Activated T-helper 1 cell treated with Interleukin-2 at 50 U/mL for 16 hours (primary cell): ENCODE data around the gene CHRNB4.

Experiments used
- DNase-seq: peaks from one replicate; pipeline ENCODE4 v3.0.0-alpha.2; 2020; ENCODE audit warnings: low read depth

CHRNB4 gene

GRCh38 chr15:78630886-78631633 is 9.9 kb downstream of the CHRNB4 start:
- DNase-seq: no peak

GRCh38 chr15:78629716-78630065 is 11.3 kb downstream of the CHRNB4 start:
- DNase-seq: no peak

GRCh38 chr15:78629031-78629715 is 11.8 kb downstream of the CHRNB4 start:
- no peak for DNase-seq

DNA sequence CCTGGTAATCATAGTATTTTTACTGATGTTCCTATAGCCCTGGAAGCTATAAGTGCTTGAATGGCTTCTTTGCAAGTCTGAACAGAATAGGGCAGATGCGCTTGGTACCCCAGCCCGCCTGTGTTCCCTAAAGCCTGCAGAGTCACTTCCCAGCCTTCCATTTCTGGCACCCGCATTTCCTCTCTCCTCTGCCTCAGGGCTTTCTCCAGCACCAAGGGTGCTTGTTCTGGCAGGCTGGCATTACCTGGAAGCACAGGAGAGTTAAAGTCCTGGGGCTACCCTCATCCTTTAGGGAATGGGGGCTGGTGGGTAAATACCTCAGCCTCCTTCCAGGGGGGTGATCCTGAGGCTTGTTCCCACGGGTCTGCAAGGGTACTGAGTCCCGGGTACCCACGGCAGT is 12.8 kb downstream of the CHRNB4 start:
- no peak for DNase-seq

- no peak for DNase-seq
These were observed 13.7 kb downstream of the CHRNB4 start for GRCh38 chr15:78627348-78627747.

DNA sequence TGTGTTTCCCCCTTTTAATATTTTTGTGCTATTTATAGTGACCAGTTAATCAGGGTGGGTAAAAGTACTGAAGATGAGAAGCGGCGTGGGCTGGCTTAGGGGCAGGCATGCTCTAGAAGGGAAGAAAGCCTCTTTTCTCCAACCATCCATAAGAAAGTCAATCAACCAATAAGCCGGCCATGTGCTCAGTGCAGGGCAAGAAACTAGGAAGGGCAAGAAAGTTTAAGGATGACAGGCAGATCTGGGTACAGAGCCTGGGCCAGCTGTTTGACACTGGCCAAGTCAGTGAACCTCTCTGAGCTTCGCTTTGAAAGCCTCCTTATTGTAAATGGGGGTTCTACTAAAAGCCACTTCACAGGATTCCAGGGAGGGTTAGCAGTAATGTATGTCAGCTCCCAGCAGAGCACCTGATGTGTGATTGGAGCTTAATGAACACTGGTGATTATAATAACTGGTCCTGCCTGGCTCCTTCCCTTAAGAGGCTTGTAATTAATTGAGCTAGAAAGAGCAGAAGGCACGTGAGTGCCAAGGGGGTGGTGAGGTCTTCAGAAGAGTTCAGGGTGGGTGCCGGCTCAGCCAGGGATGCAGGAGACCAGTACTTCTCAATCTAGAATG is 14.5 kb downstream of the CHRNB4 start:
- DNase-seq: no peak

DNA sequence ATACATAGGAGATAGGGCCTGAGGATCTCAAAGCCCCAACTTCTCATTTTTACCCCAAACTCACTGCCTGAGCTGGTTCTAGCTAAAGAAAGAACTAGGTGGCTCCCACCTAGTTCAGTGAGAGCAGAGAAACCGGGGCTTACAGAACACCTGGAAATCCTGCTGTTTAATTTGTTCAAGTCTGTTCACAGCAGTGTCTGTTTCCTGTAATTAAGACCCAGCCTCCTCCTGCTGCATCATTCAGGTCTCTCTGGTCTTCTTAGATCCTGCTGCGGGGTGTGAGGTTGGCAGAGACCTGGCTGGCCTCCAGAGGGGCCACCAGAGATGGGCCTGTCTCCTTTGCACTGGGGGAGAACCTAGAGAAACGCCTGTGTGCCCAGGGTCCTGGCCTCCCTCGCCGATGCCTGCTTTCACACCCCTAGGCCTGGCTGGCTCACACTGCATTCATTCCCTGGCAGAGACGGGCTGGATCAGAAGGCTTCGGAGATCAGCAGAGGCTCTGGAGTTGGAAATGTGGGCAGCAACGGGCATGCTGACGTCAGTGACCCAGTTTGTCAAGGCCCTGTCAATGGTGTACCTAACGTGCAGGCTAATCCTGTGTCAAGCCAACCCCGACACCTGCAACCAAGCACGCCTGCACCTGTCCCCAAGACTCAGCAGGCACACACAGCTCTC is 15.3 kb downstream of the CHRNB4 start:
- no peak for DNase-seq

DNA sequence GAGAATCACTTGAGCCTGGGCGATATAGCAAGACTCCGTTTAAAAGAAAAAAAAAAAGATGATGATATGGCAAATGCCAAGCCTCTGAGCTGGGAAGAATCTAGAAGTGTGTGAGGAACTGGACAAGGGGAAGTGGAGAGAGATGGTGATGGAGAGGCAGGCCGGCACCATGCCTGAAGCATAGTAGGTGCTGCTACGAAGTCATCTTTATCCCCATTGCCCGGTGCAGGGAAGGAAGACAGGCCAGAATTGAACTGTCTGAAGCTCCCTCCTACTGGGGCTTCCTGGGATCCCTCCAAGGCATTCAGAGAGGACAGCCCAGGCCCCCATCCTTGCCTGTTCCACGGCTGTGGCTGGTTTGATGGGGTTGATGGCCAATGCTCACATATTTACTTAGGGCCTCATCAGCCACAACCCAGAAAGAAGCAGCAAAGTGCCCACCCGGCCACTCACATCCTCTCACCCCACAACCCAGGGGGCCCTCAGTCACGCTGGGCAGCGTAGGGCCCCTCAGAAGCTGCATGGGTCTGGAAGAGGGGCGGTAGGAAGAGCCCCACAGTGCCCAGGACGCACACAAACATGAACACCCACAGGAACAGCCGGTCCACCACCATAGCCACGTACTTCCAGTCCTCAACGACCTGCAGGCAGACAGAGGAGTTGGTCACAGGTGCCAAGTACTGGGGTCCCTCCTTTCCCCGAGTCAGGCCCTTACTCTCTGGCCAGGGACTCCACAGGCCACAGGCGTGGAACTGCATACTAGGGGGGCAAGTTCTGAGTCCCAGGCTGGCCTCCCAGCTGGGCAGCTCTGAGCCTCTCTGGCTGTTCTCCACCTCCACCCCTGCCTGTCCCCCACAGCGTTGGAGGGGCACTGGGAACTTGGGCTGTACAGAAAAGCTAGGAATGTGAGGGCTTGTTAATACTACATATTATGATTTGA is 16.1 kb downstream of the CHRNB4 start:
- no peak for DNase-seq

GRCh38 chr15:78623786-78624497 is 17.1 kb downstream of the CHRNB4 start:
- DNase-seq: no peak

GRCh38 chr15:78621810-78622402 is 19.1 kb downstream of the CHRNB4 start:
- DNase-seq: no peak

GRCh38 chr15:78620527-78621421 is 20.2 kb downstream of the CHRNB4 start, which contains the start of gene CHRNA3:
TSS of gene CHRNA3 (minus strand) at chr15:78620996. CDS start at chr15:78620794, 202 bp downstream.
- no peak for DNase-seq

DNA sequence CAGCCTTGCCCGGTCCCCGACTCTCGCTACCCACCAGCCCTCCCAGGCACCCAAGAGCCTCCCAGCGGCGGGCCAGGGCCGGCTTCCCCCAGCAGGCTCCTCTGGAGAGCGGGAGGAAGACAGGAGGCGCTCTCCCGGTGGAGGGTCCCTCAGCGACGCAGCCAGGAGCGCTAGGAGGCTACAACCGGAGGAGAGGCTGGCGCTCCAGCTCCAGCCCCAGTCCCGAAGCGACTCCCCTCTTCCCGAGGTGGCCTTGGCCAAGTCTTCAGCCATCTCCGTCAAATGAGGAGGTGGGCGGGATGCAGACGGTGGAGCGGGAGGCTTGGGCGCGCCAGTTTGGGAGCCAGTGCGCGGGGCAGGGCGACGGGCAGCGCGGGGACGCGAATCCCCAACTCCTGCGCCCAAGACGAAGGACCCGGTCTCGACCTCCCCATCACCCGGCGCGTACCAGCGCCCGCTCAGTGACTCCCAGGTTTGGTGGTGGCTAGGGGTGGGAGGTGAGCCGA is 20.9 kb downstream of the CHRNB4 start:
- no peak for DNase-seq

DNA sequence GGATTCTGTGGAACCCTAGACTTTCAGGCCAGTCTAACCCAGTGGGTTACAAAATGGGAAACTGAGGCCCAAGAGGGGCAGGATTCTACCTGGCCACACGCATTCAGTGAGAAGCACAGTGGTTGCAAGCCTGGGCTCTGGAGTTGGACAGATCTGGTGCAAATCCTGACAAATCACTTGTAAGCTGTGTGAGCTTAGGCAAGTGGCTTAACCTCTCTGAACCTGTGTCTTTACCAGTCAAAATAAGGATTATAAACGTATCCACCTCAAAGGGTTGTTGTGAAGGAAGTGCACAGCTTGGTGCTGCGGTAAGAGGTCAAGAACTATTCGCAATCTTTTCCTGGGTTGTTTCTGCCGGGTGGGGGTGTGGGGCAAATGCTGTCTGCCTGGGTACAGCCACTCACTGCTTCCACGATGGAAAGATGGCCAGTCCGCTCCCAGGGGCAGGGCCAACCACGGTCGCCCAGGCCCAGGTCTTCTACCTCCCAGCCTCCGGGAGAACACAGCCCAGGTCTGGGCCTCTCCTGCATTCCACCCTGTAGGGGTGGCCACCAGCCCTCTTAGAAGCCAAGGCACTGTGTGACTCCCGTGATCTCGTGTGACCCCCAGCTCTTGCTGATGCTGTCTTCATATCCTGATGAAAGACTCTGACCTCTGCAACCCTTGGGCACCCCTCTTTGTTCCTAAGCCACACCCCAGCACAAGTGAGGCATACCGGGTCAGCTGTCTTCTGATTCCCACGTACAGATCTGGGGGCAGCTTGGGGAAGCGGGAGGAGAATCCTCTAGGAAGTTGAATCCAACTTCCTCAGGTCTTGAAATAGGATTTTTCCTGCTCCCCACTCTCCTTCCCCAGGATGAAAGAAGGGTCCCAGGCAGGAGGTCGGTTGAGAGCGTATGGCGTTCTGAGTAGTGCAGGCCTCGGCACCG is 21.7 kb downstream of the CHRNB4 start:
- DNase-seq: no peak

GRCh38 chr15:78618490-78618934 is 22.5 kb downstream of the CHRNB4 start:
- DNase-seq: peak; percentile 50

DNA sequence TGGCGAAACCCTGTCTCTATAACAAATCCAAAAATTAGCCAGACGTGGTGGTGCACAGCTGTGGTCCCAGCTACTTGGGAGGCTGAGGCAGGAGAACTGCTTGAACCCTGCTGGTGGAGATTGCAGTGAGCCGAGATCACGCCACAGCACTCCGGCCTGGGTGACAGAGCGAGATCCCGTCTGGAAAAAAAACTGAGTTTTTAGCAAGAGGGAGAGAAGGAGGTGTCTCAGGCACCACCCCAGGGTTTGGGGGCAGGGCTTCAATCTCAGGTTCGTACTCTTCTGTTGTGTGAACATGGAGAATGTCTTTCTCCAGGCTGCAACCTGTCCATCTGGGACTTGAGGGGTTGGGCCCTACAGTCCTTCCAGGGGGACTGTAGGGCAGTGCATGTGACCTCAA is 22.9 kb downstream of the CHRNB4 start:
- no peak for DNase-seq

- no peak for DNase-seq
These were observed 23.5 kb downstream of the CHRNB4 start for GRCh38 chr15:78617516-78617915.

GRCh38 chr15:78617076-78617475 is 23.9 kb downstream of the CHRNB4 start:
- DNase-seq: no peak

- DNase-seq: no peak
These were observed 24.5 kb downstream of the CHRNB4 start for GRCh38 chr15:78616506-78616905.
